HCT116 (cell line): ENCODE data around the gene METTL25B. TPM values are rescaled to one million over a fixed set of nuclear protein-coding genes. Genes with fewer than 3 reads are reported as not detected.
A peak's percentile ranks its signal among the peaks of the same experiment; 100 is the strongest.

Experiments used
- ATAC-seq: fragments of 200-7000 bp; cut with Tn5 transposase; 2 replicates; pipeline ENCODE4 v1.9.1; 2020; ENCODE audit warnings: mild to moderate bottlenecking, moderate library complexity
- BruUV-seq: library from RNA; stranded (reverse); fragments of 400-500 nt; replicated peaks from 2 replicates; lab custom pipeline; 2021; lab: Mats Ljungman, UMichigan
- CTCF ChIA-PET: fragments of 300-600 bp; sonication (Branson Sonifier 250); formaldehyde crosslinking; loops from one replicate; lab custom pipeline; 2021; ENCODE audit warnings: antibody characterized with exemption; lab: Charles Lee
- POLR2A ChIA-PET: fragments of 300-600, 350-600 bp; sonication (Branson Sonifier 250); formaldehyde crosslinking; loops from one replicate; lab custom pipeline; 2021; ENCODE audit warnings: antibody characterized with exemption; lab: Charles Lee
- RAD21 ChIA-PET, 2 experiments: fragments of 300-600 bp; sonication (Branson Sonifier 250); formaldehyde crosslinking; loops; one replicate each; lab custom pipeline; 2023; ENCODE audit warnings: low total read pairs in 2 of 2; ENCODE audit not compliant: uncharacterized antibody in 2 of 2, unreplicated experiment in 2 of 2, low non-redundant PET in 1 of 2; lab: Charles Lee
- DNase-seq: peaks from one replicate; pipeline ENCODE4 v3.0.0-alpha.2; 2010; ENCODE audit warnings: low read depth, low spot score
- H2AFZ ChIP-seq: fragments of 200-600 bp; shearing (Covaris generic), sonication (generic); 2 replicates; pipeline ENCODE4 v1.6.1; 2017; ENCODE audit warnings: low read depth, mixed run types, mixed read lengths, antibody characterized with exemption, low read length; ENCODE audit not compliant: poor library complexity, severe bottlenecking
- H3K27ac ChIP-seq: 2 replicates; pipeline ENCODE4 v1.5.1; 2012; ENCODE audit warnings: low read depth, low read length
- H3K27me3 ChIP-seq: fragments of 200-600 bp; sonication (generic); 2 replicates; pipeline ENCODE4 v1.6.1; 2016; ENCODE audit warnings: mixed run types, low read length, mixed read lengths; ENCODE audit not compliant: insufficient read depth
- H3K36me3 ChIP-seq, 2 experiments: fragments of 200-500 bp in 1 of 2; fragments of 200-600 bp in 1 of 2; sonication (Bioruptor generic) in 1 of 2; sonication (generic) in 1 of 2; 2 replicates each; pipeline versions ENCODE4 v1.5.1 to v1.6.1; 2014 to 2016; ENCODE audit warnings: low read length in 2 of 2, inconsistent platforms in 1 of 2, mixed read lengths in 1 of 2, mixed run types in 1 of 2; ENCODE audit not compliant: insufficient read depth in 2 of 2, control insufficient read depth in 1 of 2
- H3K4me1 ChIP-seq, 2 experiments: fragments of 200-600 bp in 1 of 2; sonication (generic) in 1 of 2; 2 replicates each; pipeline versions ENCODE4 v1.5.1 to v1.6.1; 2012 to 2017; ENCODE audit warnings: low read length in 2 of 2, inconsistent platforms in 1 of 2, mild to moderate bottlenecking in 1 of 2, mixed read lengths in 1 of 2, mixed run types in 1 of 2, moderate library complexity in 1 of 2; ENCODE audit not compliant: insufficient read depth in 2 of 2, control insufficient read depth in 1 of 2
- H3K4me2 ChIP-seq: fragments of 200-600 bp; sonication (generic); 2 replicates; pipeline ENCODE4 v1.6.1; 2017; ENCODE audit warnings: mixed run types, low read length, mixed read lengths
- H3K4me3 ChIP-seq, 2 experiments: fragments of 200-600 bp in 1 of 2; sonication (generic) in 1 of 2; replicated peaks in 1 of 2; 2 replicates each; pipeline ENCODE4 v1.5.1; 2011 to 2016; ENCODE audit warnings: low read length in 2 of 2, control low read depth in 1 of 2, low read depth in 1 of 2, mild to moderate bottlenecking in 1 of 2, mixed read lengths in 1 of 2, mixed run types in 1 of 2
- H3K79me2 ChIP-seq: fragments of 200-600 bp; sonication (generic); 2 replicates; pipeline ENCODE4 v1.6.1; 2017; ENCODE audit warnings: mild to moderate bottlenecking, mixed run types, low read length, moderate library complexity, mixed read lengths; ENCODE audit not compliant: insufficient read depth
- H3K9ac ChIP-seq: fragments of 200-600 bp; sonication (generic); 2 replicates; pipeline ENCODE4 v1.6.1; 2016; ENCODE audit warnings: low read length, mixed read lengths
- H3K9me2 ChIP-seq: fragments of 200-600 bp; sonication (generic), shearing (Covaris generic); 2 replicates; pipeline ENCODE4 v1.6.1; 2017; ENCODE audit warnings: mixed run types, mild to moderate bottlenecking, moderate library complexity; ENCODE audit not compliant: insufficient read depth
- H3K9me3 ChIP-seq, 2 experiments: fragments of 200-500 bp in 1 of 2; fragments of 200-600 bp in 1 of 2; sonication (Bioruptor generic) in 1 of 2; sonication (generic) in 1 of 2; 2 replicates each; pipeline ENCODE4 v1.6.1; 2014 to 2017; ENCODE audit warnings: low read length in 2 of 2, mixed read lengths in 2 of 2, inconsistent platforms in 1 of 2, low read depth in 1 of 2, mild to moderate bottlenecking in 1 of 2, mixed run types in 1 of 2, moderate library complexity in 1 of 2; ENCODE audit not compliant: control insufficient read depth in 1 of 2, insufficient read depth in 1 of 2
- H4K20me1 ChIP-seq: fragments of 200-600 bp; sonication (generic), shearing (Covaris generic); 2 replicates; pipeline ENCODE4 v1.6.1; 2017; ENCODE audit warnings: mixed run types, mild to moderate bottlenecking, moderate library complexity; ENCODE audit not compliant: insufficient read depth
- CBX3 ChIP-seq: IDR thresholded peaks from 2 replicates; pipeline ENCODE4 v1.6.1; 2012; ENCODE audit warnings: low read depth
- CEBPB ChIP-seq: IDR thresholded peaks from 2 replicates; pipeline ENCODE4 v1.6.1; 2012; ENCODE audit warnings: low read depth
- EZH2 ChIP-seq: fragments of 200-600 bp; sonication (generic); IDR thresholded peaks from 2 replicates; pipeline ENCODE4 v1.6.1; 2017; ENCODE audit warnings: antibody characterized with exemption, mixed run types
- FOSL1 ChIP-seq: IDR thresholded peaks from 2 replicates; pipeline ENCODE4 v1.6.1; 2012; ENCODE audit warnings: low read depth
- JUND ChIP-seq: IDR thresholded peaks from 2 replicates; pipeline ENCODE4 v1.6.1; 2012
- RAD21 ChIP-seq: IDR thresholded peaks from 2 replicates; pipeline ENCODE4 v1.6.1; 2012; ENCODE audit warnings: low read depth, mild to moderate bottlenecking
- SIN3A ChIP-seq: IDR thresholded peaks from 2 replicates; pipeline ENCODE4 v1.6.1; 2012; ENCODE audit warnings: low read depth
- SRF ChIP-seq: IDR thresholded peaks from 2 replicates; pipeline ENCODE4 v1.6.1; 2012; ENCODE audit warnings: low read depth
- TCF7L2 ChIP-seq: IDR thresholded peaks from 2 replicates; pipeline ENCODE4 v1.7.0; 2011; ENCODE audit warnings: borderline replicate concordance, inconsistent platforms; ENCODE audit not compliant: insufficient read depth, insufficient read length; ENCODE audit errors: extremely low read depth
- YY1 ChIP-seq: IDR thresholded peaks from 2 replicates; pipeline ENCODE4 v1.6.1; 2011; ENCODE audit warnings: low read length, low read depth, moderate library complexity, mild to moderate bottlenecking; ENCODE audit not compliant: insufficient replicate concordance; ENCODE audit errors: extremely low read depth
- intact Hi-C: fragments of 100-400 bp; cut with micrococcal nuclease; formaldehyde crosslinking; loops from 2 replicates; pipeline ENCODE4 v1.10.0; 2022
- total RNA-seq: library from RNA; stranded (reverse); gene quantifications from one replicate; pipeline ENCODE4 v1.2.1, GENCODE V29; 2021; ENCODE audit not compliant: unreplicated experiment
- TF ChIP-seq, protein P1 (sequence below): IDR thresholded peaks from 2 replicates; pipeline ENCODE4 v1.6.1; 2011; ENCODE audit warnings: mild to moderate bottlenecking, low read length, moderate library complexity; ENCODE audit not compliant: insufficient replicate concordance; ENCODE audit errors: extremely low read depth
- TF ChIP-seq, protein P2 (sequence below): IDR thresholded peaks from 2 replicates; pipeline ENCODE4 v1.6.1; 2012

The METTL25B gene
- total RNA-seq, 1 experiment from 2014 or later = 36.5 TPM

DNA sequence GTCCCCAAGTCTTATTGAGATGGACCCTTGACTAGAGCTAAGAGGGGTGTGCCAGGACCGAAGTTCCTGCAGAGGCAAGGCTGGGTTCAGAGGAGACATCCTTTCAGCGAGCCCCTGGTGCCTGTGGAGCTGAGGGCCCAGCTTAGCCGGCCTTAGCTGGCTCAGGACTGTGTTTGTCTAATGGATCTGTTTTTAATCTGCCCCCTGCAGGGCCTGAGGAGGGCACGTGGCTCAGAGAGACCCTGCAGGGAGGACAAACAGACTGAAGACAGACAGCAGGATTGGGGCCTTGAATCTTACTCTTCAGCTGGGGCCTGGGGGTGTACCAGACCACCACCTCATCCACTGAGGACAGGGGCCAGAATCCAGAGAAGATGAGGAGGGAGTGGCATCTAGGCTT, 24.5 kb upstream of the METTL25B start:
- Histone ChIP-seq H3K79me2 (peaks cover 27% of the 10 kb centered on the region), H3K36me3 (peaks cover 19 to 22% of the 10 kb centered on the region in 2 experiments; a peak in 3 of 4 replicates), H3K4me1 (peaks cover 48 to 63% of the 10 kb centered on the region in 2 experiments), H2AFZ (no peak overlapping the region), H4K20me1 (no peaks in the 10 kb centered on the region), H3K27me3 (no peaks in the 10 kb centered on the region), H3K4me2 (peak overlapping the region; percentile 85), H3K9me3 (no peaks in the 10 kb centered on the region), H3K4me3 (peak overlapping the region; percentile 62 to 63), H3K9ac (peak overlapping the region; percentile 80), H3K27ac (peak overlapping the region; percentile 89), H3K9me2 (no peaks in the 10 kb centered on the region)
- intact Hi-C loops = no loop called here
- no TSS peak for BruUV-seq
- TF ChIP-seq SIN3A (no peak), RAD21 (no peak), JUND (no peak), SRF (no peak), EZH2 (no peak), TCF7L2 (no peak), CBX3 (no peak), FOSL1 (no peak), CEBPB (no peak), YY1 (no peak)
- TF ChIP-seq, protein P1, sequence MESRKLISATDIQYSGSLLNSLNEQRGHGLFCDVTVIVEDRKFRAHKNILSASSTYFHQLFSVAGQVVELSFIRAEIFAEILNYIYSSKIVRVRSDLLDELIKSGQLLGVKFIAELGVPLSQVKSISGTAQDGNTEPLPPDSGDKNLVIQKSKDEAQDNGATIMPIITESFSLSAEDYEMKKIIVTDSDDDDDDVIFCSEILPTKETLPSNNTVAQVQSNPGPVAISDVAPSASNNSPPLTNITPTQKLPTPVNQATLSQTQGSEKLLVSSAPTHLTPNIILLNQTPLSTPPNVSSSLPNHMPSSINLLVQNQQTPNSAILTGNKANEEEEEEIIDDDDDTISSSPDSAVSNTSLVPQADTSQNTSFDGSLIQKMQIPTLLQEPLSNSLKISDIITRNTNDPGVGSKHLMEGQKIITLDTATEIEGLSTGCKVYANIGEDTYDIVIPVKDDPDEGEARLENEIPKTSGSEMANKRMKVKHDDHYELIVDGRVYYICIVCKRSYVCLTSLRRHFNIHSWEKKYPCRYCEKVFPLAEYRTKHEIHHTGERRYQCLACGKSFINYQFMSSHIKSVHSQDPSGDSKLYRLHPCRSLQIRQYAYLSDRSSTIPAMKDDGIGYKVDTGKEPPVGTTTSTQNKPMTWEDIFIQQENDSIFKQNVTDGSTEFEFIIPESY = no peak
- TF ChIP-seq, protein P2, sequence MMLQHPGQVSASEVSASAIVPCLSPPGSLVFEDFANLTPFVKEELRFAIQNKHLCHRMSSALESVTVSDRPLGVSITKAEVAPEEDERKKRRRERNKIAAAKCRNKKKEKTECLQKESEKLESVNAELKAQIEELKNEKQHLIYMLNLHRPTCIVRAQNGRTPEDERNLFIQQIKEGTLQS = no peak
- ChIA-PET POLR2A (interaction anchor here (3.0 to 6.4 kb wide), 3 partner anchors 9 to 18 kb away, joined by 11 to 87 read pairs (median 36); no protein-coding TSS in a partner anchor), RAD21 (interaction anchor here in 1 of 2 experiments (1.3 kb wide), 1 partner anchor 14 kb away, joined by 3 read pairs; no protein-coding TSS in a partner anchor), CTCF (interaction anchor here (1.5 to 14.7 kb wide), 2 partner anchors 13 to 22 kb away, joined by 7 to 310 read pairs; no protein-coding TSS in a partner anchor)
- no peak for ATAC-seq
- no peak for DNase-seq
